K562 (cell line): ENCODE data around the gene WBP1L. TPM values are rescaled to one million over a fixed set of nuclear protein-coding genes. Genes with fewer than 3 reads are reported as not detected.

Source experiments
- ATAC-seq: fragments of 200-7000 bp; cut with Tn5 transposase; 3 replicates; pipeline ENCODE4 v1.9.1; 2020; ENCODE audit warnings: moderate library complexity
- BruUV-seq: library from RNA; stranded (reverse); fragments of 400-500 nt; replicated peaks from 2 replicates; lab custom pipeline; 2021; lab: Mats Ljungman, UMichigan
- CTCF ChIA-PET: fragments of 300-600 bp; formaldehyde crosslinking; extraction: SDS; loops from one replicate; lab custom pipeline; 2021; ENCODE audit warnings: low intra/inter-chr PET ratio; lab: Yijun Ruan, JAX
- POLR2A ChIA-PET: fragments of 300-600, 350-650 bp; sonication (Branson Sonifier 250); formaldehyde crosslinking; extraction: SDS; loops from one replicate; lab custom pipeline; 2021; ENCODE audit warnings: antibody characterized with exemption, inconsistent platforms; lab: Yijun Ruan, JAX
- DNase-seq, 4 experiments: peaks; one replicate each; pipeline versions ENCODE4 v3.0.0 to v3.0.0-alpha.2; 2011 to 2018; ENCODE audit warnings: low spot score in 3 of 4, mixed read lengths in 3 of 4; ENCODE audit errors: extremely low read depth in 1 of 4
- FAIRE-seq: peaks from 2 replicates; lab custom pipeline; 2011; peaks lifted over from hg19 to GRCh38; lab: Jason Lieb, UNC
- H2AFZ ChIP-seq: 2 replicates; pipeline ENCODE4 v1.6.0; 2011; ENCODE audit warnings: low read depth, low read length, control low read depth, inconsistent platforms
- H3K27ac ChIP-seq: fragments of 200-600 bp; 3 replicates; pipeline ENCODE4 v1.8.0; 2011; ENCODE audit warnings: low read depth, mild to moderate bottlenecking, control low read depth, inconsistent platforms, low read length, moderate library complexity, mixed read lengths; ENCODE audit errors: extremely low read depth
- H3K27me3 ChIP-seq, 2 experiments: fragments of 300-600 bp in 1 of 2; 2 replicates in 1 of 2; 3 replicates in 1 of 2; pipeline versions ENCODE4 v1.6.0 to v1.8.0; 2011; ENCODE audit warnings: inconsistent platforms in 2 of 2, low read length in 2 of 2, mild to moderate bottlenecking in 1 of 2, mixed read lengths in 1 of 2, moderate library complexity in 1 of 2; ENCODE audit not compliant: control insufficient read depth in 2 of 2, insufficient read depth in 2 of 2
- H3K36me3 ChIP-seq: fragments of 300-600 bp; 3 replicates; pipeline ENCODE4 v1.8.0; 2011; ENCODE audit warnings: mild to moderate bottlenecking, low read length, inconsistent platforms; ENCODE audit not compliant: control insufficient read depth, insufficient read depth
- H3K4me1 ChIP-seq, 2 experiments: fragments of 200-600 bp in 1 of 2; replicated peaks in 1 of 2; 2 replicates in 1 of 2; 3 replicates in 1 of 2; pipeline versions ENCODE4 v1.5.1 to v1.8.0; 2011; ENCODE audit warnings: inconsistent platforms in 2 of 2, low read length in 2 of 2, mild to moderate bottlenecking in 1 of 2, mixed read lengths in 1 of 2, moderate library complexity in 1 of 2; ENCODE audit not compliant: control insufficient read depth in 2 of 2, insufficient read depth in 2 of 2
- H3K4me2 ChIP-seq: 2 replicates; pipeline ENCODE4 v1.6.1; 2011; ENCODE audit warnings: low read length, control low read depth, inconsistent platforms, mixed read lengths; ENCODE audit not compliant: insufficient read depth
- H3K4me3 ChIP-seq: fragments of 200-600 bp; sonication (generic), shearing (Covaris generic); 2 replicates; pipeline ENCODE4 v1.5.1; 2016; ENCODE audit warnings: control low read depth, inconsistent platforms
- H3K79me2 ChIP-seq: fragments of 200-600 bp; 3 replicates; pipeline ENCODE4 v1.8.0; 2011; ENCODE audit warnings: low read length, inconsistent platforms; ENCODE audit not compliant: control insufficient read depth, insufficient read depth
- H3K9ac ChIP-seq, 2 experiments: 2 replicates each; pipeline versions ENCODE4 v1.6.0 to v1.6.1; 2011; ENCODE audit warnings: low read depth in 2 of 2, low read length in 2 of 2, control low read depth in 1 of 2, inconsistent platforms in 1 of 2, mild to moderate bottlenecking in 1 of 2, mixed read lengths in 1 of 2; ENCODE audit not compliant: insufficient read depth in 1 of 2
- H3K9me1 ChIP-seq: one replicate; pipeline ENCODE4 v1.6.0; 2011; ENCODE audit warnings: inconsistent platforms, mild to moderate bottlenecking, low read length, moderate library complexity; ENCODE audit not compliant: control insufficient read depth, insufficient read depth
- H3K9me3 ChIP-seq: replicated peaks from 2 replicates; pipeline ENCODE4 v1.5.1; 2011; ENCODE audit warnings: low read depth, low read length, inconsistent platforms; ENCODE audit not compliant: control insufficient read depth, insufficient read depth
- H4K20me1 ChIP-seq: replicated peaks from 2 replicates; pipeline ENCODE4 v1.6.1; 2011; ENCODE audit warnings: low read length, inconsistent platforms, mixed read lengths; ENCODE audit not compliant: control insufficient read depth, insufficient read depth
- BDP1 ChIP-seq: IDR thresholded peaks from 3 replicates; pipeline ENCODE4 v1.6.1; 2011; ENCODE audit not compliant: insufficient read length, insufficient read depth
- CBFA2T2 ChIP-seq: fragments of 450-650 bp; conservative IDR thresholded peaks from 2 replicates; pipeline ENCODE4 v1.6.1; 2017; ENCODE audit warnings: mild to moderate bottlenecking
- CBFB ChIP-seq: sonication (generic); formaldehyde crosslinking; IDR thresholded peaks from 2 replicates; pipeline ENCODE4 v1.4.0; 2020; ENCODE audit warnings: mild to moderate bottlenecking, missing genetic modification reagents
- FOXM1 ChIP-seq, 2 experiments: fragments of 450-650 bp in 1 of 2; sonication (generic) in 1 of 2; formaldehyde crosslinking in 1 of 2; IDR thresholded peaks; 2 replicates each; pipeline versions ENCODE4 v1.6.1 to v1.9.0; 2017 to 2022; ENCODE audit warnings: low read depth in 2 of 2, mild to moderate bottlenecking in 2 of 2, missing genetic modification reagents in 1 of 2, moderate library complexity in 1 of 2
- MEIS2 ChIP-seq: fragments of 450-650 bp; IDR thresholded peaks from 2 replicates; pipeline ENCODE4 v1.6.1; 2014; ENCODE audit warnings: mild to moderate bottlenecking; ENCODE audit not compliant: partially characterized antibody
- PHF8 ChIP-seq: fragments of 200-600 bp; sonication (generic); IDR thresholded peaks from 2 replicates; pipeline ENCODE4 v1.6.1; 2012; ENCODE audit warnings: mixed run types, mild to moderate bottlenecking, inconsistent platforms, low read length, moderate library complexity, borderline replicate concordance
- PKNOX1 ChIP-seq: fragments of 450-650 bp; IDR thresholded peaks from 2 replicates; pipeline ENCODE4 v1.6.1; 2016
- TGIF2 ChIP-seq: sonication (generic); formaldehyde crosslinking; IDR thresholded peaks from 2 replicates; pipeline ENCODE4 v1.8.1; 2022; ENCODE audit warnings: mild to moderate bottlenecking, missing genetic modification reagents, moderate library complexity
- WGBS: fragments of 100-300 bp; shearing (Covaris generic); methylation state at CpG from one replicate; pipeline ENCODE4 v1.1.6; 2016; ENCODE audit warnings: low coverage, mixed read lengths; ENCODE audit not compliant: insufficient coverage; ENCODE audit errors: missing lambda C conversion rate; 5-methylcytosine and 5-hydroxymethylcytosine counted together
- in situ Hi-C: fragments of 300-500 bp; cut with MboI; formaldehyde crosslinking; loops from 4 replicates; pipeline ENCODE4 v1.15.0; 2018; ENCODE audit warnings: inconsistent platforms, mixed read lengths
- intact Hi-C: fragments of 100-400 bp; cut with micrococcal nuclease; formaldehyde crosslinking; loops from 2 replicates; pipeline ENCODE4 v1.14.2; 2022
- polyA plus RNA-seq, 8 experiments: library from polyadenylated mRNA; depleted of rRNA in 4 of 8; stranded (reverse) in 5 of 8; unstranded in 3 of 8; fragments of >200 nt; fragmentation: Nextera tagmentation in 2 of 8; fragmentation: Illumina TruSeq in 1 of 8; extraction: Ambion mirVana in 2 of 8; extraction: Trizol in 1 of 8; gene quantifications; 2 replicates each; pipeline versions ENCODE4 v1.2.1 to v1.2.3, GENCODE V29; 2011 to 2014; ENCODE audit warnings: inconsistent platforms in 1 of 8, missing spikeins in 1 of 8
- total RNA-seq, 7 experiments: library from RNA; depleted of rRNA in 6 of 7; stranded (reverse); fragments of >200 nt in 6 of 7; fragmentation: Illumina TruSeq in 2 of 7; extraction: Trizol in 2 of 7; gene quantifications; 2 replicates each; pipeline versions ENCODE4 v1.2.1 to v1.2.3, GENCODE V29; 2011 to 2021; ENCODE audit warnings: low replicate concordance in 1 of 7
- TF ChIP-seq, protein P1 (sequence below): fragments of 200-800 bp; sonication (Bioruptor generic); IDR thresholded peaks from 2 replicates; pipeline ENCODE4 v1.6.1; 2016; ENCODE audit warnings: missing genetic modification characterization, missing compliant biosample characterization
- TF ChIP-seq, protein P2 (sequence below): fragments of 250-450 bp; sonication (Bioruptor Pico); IDR thresholded peaks from 2 replicates; pipeline ENCODE4 v1.5.0; 2022; ENCODE audit warnings: mild to moderate bottlenecking
- TF ChIP-seq, protein P3 (sequence below): IDR thresholded peaks from 2 replicates; pipeline ENCODE4 v1.6.1; 2011; ENCODE audit warnings: borderline replicate concordance, low read depth, mild to moderate bottlenecking, moderate library complexity, low read length; ENCODE audit not compliant: insufficient read depth, poor library complexity, severe bottlenecking

WBP1L gene
- total and polyA plus RNA-seq, 9 of the 15 experiments (the other 6 are each of a cell fraction or from before 2014, with no cell fraction given): 3.2 to 14.4 (median 11.3) TPM

DNA sequence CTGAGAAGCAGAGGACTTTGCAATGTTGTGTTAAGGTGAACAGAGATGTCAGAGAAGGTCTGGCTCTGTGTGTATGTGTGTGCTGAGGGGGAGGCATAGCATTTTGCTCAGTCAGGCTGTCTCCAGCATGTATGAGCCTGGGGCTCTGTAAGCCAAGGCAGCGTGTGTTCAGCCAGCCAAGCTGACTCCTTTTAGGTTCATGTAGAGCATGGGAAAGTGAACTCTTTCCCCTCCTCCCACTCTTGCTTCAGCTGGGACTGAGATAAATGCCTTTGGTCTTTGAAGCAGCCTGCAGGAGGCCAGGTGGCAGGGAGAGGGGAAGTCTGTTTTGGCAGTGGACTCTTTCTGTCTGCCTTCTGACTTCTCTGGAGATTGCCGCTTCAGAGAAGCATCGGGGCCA lies 25.5 kb upstream of the WBP1L start:
- 0 out of 2 replicates have a peak overlapping the region, but pooled peaks have one; percentile 30 for H2AFZ ChIP-seq
- BruUV-seq: no TSS peak
- FAIRE-seq (peak; percentile 85), DNase-seq (peak in 2 of 4 experiments; percentile 51 to 73), ATAC-seq (peak; percentile 2; the same call in 2 of the 3 replicates)
- H3K4me2 ChIP-seq: peak overlapping the region; percentile 72
- H3K4me3 ChIP-seq: no peak overlapping the region
- in situ Hi-C loops (no loop called here), intact Hi-C loops (no loop called here)
- H3K9me1 ChIP-seq: no peaks in the 10 kb centered on the region
- H3K36me3 ChIP-seq: peaks cover 29% of the 10 kb centered on the region
- CTCF ChIA-PET: no interaction called here
- peak overlapping the region; percentile 42; the same call in 2 of the 3 replicates for H3K27ac ChIP-seq
- H3K9ac ChIP-seq: peak overlapping the region; percentile 44 to 56; a peak in 3 of 4 replicates
- no peaks in the 10 kb centered on the region for H4K20me1 ChIP-seq
- no peaks in the 10 kb centered on the region for H3K9me3 ChIP-seq
- POLR2A ChIA-PET: no interaction called here
- peaks cover 66% of the 10 kb centered on the region for H3K79me2 ChIP-seq
- no peaks in the 10 kb centered on the region for H3K27me3 ChIP-seq
- WGBS: 26% methylated on average over 3 of the region's 3 CpGs
- peaks cover 12 to 20% of the 10 kb centered on the region in 2 experiments; a peak in 4 of 5 replicates for H3K4me1 ChIP-seq
- TF ChIP-seq BDP1 (no peak), TGIF2 (CRISPR knock-in tag) (no peak), CBFA2T2 (peak; percentile 32; the same call in 1 of the 2 replicates), FOXM1 (IDR thresholded peaks at IDR 0.05; ENCODE audit: low read depth) (no peak), FOXM1 (CRISPR knock-in tag; IDR thresholded peaks at IDR 0.05; ENCODE audit: low read depth) (no peak), CBFB (CRISPR knock-in tag) (no peak), PKNOX1 (peak; percentile 32; the same call in 1 of the 2 replicates), PHF8 (no peak), MEIS2 (peak; percentile 18)
- TF ChIP-seq, protein P1, sequence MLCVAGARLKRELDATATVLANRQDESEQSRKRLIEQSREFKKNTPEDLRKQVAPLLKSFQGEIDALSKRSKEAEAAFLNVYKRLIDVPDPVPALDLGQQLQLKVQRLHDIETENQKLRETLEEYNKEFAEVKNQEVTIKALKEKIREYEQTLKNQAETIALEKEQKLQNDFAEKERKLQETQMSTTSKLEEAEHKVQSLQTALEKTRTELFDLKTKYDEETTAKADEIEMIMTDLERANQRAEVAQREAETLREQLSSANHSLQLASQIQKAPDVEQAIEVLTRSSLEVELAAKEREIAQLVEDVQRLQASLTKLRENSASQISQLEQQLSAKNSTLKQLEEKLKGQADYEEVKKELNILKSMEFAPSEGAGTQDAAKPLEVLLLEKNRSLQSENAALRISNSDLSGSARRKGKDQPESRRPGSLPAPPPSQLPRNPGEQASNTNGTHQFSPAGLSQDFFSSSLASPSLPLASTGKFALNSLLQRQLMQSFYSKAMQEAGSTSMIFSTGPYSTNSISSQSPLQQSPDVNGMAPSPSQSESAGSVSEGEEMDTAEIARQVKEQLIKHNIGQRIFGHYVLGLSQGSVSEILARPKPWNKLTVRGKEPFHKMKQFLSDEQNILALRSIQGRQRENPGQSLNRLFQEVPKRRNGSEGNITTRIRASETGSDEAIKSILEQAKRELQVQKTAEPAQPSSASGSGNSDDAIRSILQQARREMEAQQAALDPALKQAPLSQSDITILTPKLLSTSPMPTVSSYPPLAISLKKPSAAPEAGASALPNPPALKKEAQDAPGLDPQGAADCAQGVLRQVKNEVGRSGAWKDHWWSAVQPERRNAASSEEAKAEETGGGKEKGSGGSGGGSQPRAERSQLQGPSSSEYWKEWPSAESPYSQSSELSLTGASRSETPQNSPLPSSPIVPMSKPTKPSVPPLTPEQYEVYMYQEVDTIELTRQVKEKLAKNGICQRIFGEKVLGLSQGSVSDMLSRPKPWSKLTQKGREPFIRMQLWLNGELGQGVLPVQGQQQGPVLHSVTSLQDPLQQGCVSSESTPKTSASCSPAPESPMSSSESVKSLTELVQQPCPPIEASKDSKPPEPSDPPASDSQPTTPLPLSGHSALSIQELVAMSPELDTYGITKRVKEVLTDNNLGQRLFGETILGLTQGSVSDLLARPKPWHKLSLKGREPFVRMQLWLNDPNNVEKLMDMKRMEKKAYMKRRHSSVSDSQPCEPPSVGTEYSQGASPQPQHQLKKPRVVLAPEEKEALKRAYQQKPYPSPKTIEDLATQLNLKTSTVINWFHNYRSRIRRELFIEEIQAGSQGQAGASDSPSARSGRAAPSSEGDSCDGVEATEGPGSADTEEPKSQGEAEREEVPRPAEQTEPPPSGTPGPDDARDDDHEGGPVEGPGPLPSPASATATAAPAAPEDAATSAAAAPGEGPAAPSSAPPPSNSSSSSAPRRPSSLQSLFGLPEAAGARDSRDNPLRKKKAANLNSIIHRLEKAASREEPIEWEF (CRISPR knock-in tag): no peak
- TF ChIP-seq, protein P2, sequence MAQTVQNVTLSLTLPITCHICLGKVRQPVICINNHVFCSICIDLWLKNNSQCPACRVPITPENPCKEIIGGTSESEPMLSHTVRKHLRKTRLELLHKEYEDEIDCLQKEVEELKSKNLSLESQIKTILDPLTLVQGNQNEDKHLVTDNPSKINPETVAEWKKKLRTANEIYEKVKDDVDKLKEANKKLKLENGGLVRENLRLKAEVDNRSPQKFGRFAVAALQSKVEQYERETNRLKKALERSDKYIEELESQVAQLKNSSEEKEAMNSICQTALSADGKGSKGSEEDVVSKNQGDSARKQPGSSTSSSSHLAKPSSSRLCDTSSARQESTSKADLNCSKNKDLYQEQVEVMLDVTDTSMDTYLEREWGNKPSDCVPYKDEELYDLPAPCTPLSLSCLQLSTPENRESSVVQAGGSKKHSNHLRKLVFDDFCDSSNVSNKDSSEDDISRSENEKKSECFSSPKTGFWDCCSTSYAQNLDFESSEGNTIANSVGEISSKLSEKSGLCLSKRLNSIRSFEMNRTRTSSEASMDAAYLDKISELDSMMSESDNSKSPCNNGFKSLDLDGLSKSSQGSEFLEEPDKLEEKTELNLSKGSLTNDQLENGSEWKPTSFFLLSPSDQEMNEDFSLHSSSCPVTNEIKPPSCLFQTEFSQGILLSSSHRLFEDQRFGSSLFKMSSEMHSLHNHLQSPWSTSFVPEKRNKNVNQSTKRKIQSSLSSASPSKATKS (CRISPR knock-in tag): no peak
- TF ChIP-seq, protein P3, sequence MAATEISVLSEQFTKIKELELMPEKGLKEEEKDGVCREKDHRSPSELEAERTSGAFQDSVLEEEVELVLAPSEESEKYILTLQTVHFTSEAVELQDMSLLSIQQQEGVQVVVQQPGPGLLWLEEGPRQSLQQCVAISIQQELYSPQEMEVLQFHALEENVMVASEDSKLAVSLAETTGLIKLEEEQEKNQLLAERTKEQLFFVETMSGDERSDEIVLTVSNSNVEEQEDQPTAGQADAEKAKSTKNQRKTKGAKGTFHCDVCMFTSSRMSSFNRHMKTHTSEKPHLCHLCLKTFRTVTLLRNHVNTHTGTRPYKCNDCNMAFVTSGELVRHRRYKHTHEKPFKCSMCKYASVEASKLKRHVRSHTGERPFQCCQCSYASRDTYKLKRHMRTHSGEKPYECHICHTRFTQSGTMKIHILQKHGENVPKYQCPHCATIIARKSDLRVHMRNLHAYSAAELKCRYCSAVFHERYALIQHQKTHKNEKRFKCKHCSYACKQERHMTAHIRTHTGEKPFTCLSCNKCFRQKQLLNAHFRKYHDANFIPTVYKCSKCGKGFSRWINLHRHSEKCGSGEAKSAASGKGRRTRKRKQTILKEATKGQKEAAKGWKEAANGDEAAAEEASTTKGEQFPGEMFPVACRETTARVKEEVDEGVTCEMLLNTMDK: no peak
